Amniotic stem cell (primary cell): ENCODE results near the gene CHST9.
"Not testable (repeated sequence)": the region's sequence is repeated elsewhere in the genome, so short reads cannot be mapped to it uniquely, and the experiment has no call there.

Source experiments
- DNase-seq: peaks from one replicate; lab custom pipeline; 2025; lab: John Stamatoyannopoulos, UW

Gene CHST9

DNA sequence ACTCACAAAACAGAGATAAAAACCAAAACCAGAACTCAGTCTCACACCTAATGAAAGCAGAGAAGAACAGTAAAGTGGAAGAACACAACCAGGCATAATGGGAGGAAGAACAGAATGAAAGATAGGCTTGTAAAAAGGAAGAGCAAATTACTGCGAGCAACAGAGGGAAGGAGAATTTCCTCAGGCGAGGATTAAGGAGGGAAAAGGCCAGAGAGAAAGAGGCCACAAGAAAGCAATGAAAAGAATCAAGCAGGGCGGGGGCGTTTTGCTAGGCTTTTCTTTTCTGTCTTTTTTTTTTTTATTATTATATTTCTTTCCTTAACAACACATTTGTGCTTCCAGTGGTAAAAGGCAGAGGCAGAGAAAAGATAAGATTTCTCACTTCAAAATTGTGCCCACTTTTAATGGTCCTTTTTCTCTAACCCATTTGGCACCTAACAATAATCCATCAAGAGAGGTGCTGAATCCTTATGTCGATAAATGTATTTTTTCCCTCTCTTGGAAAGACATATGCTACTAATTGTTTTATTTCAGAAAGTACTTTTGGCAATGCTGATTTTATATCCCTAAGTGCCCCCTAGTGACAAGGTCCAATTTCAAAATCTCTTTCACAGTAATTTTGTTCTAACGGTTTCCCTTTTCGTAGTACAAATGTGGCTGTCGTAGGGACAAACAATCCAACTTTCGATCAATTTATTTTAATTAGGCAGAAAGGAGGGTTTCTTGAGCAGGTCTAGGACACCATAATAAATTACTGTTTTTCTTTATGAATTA lies 180.9 kb downstream of the CHST9 start:
- DNase-seq = no peak

- no peak for DNase-seq
These were observed 185.3 kb downstream of the CHST9 start for GRCh38 chr18:26999797-27000196.

GRCh38 chr18:26993568-26993967 lies 191.5 kb downstream of the CHST9 start:
- DNase-seq = no peak

DNA sequence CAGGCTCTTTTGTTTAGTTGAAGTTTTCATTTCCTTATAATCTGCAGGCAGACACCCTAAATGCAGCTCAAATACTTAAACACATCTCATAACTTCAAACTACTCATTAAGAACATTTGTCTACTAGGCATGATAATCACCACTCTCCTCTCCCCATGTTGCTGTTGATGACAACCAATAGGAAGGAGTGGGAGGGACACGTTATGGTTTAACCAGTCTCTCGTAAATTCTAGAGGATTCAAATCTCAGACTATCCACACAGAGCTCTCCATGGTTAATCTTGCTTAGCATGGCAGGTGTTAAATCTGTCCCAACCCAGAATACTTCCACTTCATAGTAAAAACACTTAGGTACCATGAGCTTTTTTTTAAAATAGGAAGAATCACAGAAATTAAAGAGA lies 192.2 kb downstream of the CHST9 start:
- DNase-seq = no peak

- no peak for DNase-seq
These were observed 195.3 kb downstream of the CHST9 start for GRCh38 chr18:26989842-26990241.

GRCh38 chr18:26981360-26982082 lies 203.6 kb downstream of the CHST9 start:
- no peak for DNase-seq

- no peak for DNase-seq
These were observed 206.2 kb downstream of the CHST9 start for GRCh38 chr18:26978812-26979341.

DNA sequence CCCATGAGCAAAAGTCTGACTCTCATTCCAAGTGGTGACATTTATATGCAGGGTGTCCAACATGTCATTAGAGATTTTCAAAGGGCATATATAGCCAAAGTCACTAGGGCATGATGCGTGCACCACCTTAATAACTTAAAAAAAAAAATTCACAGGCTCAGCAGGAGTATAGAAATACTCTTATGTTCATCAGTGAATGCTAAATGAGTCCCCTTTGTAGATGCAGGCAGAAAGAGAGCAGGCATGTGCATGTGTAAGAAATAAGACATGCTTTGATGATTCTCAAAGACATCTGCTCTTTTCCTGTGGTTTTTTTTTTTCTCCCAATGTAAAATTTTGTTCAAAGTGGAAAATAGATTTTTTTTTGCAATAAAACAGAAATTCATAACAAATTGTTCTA lies 207.3 kb downstream of the CHST9 start:
- DNase-seq = no peak

DNA sequence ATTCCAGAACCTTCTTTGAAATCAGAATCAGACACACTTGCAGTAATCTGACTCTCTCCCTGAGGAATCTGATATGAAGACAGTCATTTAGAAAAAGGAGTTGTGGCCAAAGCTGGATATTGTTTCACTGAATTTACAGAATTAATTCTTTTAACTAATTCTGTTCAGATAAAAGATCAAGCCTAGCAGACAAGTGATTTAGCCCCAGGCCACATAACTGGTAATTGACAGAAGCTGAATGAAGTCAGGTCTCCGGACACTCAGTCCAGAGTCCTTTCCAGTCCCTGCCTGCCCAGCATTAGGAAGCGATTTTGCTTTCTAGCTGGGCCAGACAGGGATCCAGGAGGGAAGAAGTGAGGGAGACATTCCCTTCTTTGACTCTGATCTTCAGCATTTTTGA lies 208.9 kb downstream of the CHST9 start:
- no peak for DNase-seq

- DNase-seq = not testable (repeated sequence)
These were observed 212.6 kb downstream of the CHST9 start for GRCh38 chr18:26972549-26972948.

- no peak for DNase-seq
These were observed 213.7 kb downstream of the CHST9 start for GRCh38 chr18:26971409-26971808.

- no peak for DNase-seq
These were observed 214.5 kb downstream of the CHST9 start for GRCh38 chr18:26970637-26971036.

GRCh38 chr18:26965206-26965605 lies 219.9 kb downstream of the CHST9 start:
- DNase-seq = no peak

DNA sequence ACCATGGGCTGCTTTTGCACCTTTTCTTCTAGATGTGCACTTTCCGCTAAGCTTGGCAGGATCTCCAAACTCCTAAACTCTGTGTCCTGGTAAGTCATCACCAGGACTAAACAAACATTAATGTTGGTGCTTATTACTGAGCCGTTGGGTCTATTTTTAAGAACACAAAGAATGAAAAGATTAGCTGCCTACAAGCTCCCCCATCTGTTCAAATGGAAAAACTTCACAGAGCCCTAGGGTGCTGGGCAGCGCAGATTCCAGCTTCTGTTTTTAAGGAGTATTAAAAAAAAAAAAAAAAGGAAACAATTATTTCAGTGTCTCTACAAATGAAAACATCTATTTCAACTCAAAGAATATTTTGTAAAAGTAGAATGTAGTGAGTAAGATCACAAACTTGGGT lies 221.8 kb downstream of the CHST9 start:
- DNase-seq = no peak

DNA sequence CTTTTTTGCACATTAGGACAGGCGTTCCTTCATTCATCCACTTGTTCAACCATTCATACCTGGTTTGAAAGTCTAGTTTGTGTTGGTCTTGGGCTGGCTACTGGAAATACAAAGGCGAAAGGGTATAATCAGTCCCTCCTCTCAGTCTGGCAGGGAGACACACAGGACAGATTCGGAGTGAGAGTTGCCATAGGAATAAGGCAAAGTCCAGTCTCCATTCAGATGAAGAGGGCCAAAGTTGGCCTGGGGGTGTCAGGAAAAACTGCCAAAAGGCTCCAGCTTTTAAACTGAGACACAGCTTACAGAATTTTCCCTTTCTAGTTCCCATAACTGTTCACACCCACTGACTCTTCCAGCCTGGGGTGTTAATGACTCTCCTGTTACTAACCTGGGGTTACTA lies 223.3 kb downstream of the CHST9 start:
- no peak for DNase-seq

DNA sequence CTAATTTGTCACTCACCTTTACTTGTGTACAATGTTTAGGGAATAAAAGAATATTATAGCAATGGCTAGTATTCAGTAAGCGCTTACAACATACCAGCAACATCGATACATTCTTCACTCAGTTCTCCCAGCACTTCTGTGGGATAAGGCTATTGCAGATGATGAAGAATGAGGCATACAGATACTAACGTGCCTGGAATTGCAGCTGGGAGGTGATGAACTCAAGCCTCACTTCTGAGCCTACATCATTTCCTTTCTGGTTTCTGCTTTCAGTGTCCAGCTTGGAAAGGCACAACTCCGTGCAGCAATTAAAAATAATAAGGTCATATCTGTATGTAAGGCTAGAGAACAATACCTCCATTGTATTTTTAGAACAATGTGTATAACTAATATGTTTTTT lies 224.2 kb downstream of the CHST9 start:
- no peak for DNase-seq

DNA sequence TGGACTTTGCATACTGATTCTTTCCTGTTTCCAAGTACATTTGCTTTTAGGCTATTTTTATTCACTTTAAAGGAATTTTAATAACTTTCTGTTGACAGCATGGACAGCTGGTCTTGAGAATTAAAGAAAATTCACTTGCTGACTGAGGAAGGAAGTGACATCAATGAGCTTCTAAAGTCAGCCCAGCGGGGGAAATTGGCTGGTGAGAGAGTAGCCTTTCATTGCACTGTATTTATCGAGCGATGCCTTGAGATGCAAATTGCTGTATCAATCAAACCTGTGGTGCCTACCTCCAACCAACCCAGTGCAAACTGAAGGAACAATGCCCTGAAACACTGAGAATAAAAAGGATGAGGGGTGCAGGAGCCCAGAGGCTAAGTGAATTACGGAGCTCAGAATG lies 228.2 kb downstream of the CHST9 start:
- no peak for DNase-seq

DNA sequence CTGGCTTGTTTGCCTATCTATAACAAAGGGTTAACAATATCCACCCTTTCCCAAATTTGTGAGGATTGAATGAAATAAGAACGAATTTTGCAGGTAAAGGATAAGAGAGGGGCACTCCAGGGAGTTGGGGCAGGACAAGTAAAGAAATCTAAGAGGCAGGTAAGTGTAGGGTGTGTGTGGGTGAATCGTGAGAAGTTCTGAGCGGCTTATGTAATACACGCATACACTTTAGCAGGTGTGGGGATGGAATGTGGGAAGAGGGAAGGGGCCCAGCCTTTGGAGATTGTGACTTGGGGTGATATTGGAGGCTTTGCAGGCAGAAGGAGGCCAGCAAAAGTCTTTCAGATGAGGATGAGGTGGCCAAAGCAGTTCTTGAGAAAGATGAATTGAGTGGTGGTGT lies 236.4 kb downstream of the CHST9 start:
- DNase-seq = no peak

GRCh38 chr18:26943906-26944305 lies 241.2 kb downstream of the CHST9 start:
- DNase-seq = no peak

- no peak for DNase-seq
These were observed 243.5 kb downstream of the CHST9 start for GRCh38 chr18:26941584-26941983.

DNA sequence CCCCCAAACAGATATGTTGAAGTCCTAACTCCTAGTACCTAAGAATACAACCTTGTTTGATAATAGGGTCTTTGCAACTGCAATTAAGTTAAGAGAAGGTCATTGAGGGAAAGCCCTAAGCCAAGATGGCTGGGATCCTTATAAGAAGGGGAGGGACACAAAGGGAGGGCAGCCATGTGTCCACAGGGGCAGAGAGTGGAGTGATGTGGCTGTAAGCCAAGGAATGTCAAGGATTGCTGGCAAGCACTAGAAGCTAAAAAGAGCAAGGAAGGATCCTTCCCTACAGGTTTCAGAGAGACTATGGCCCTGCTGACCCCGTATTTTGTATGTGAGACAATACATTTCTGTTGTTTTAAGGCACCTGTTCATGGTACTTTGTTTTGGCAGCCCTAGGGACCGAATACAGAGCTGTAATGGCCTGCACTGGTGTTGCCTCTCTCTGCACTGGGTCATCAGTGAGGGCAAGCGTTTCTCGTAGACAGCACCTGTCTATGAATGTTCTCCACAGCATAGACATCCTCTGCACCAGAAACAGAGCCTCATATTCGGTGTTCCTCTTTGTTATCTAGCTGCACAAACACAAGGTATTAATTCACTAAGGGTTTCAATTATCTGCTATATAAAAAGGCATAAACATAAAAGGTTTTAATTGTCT lies 244.2 kb downstream of the CHST9 start:
- DNase-seq = no peak

DNA sequence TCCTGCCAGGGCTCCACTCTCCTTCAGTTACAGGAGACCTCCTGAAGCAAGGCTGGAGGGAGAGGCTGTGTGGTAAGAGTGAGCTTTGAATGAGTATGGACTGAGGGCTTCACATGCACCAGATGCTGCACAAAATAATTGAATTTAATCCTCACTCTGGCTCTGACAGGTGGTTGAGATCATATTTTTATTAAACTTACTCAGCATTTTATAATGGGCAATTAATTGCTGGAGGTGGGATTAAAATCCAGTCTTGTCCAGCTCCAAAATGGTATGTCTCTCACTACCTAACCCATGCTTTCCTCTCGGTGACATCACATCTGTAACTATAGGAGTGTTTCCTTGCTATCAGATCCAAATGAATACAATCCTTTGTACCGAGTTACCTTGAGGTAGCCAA lies 253.4 kb downstream of the CHST9 start:
- no peak for DNase-seq

DNA sequence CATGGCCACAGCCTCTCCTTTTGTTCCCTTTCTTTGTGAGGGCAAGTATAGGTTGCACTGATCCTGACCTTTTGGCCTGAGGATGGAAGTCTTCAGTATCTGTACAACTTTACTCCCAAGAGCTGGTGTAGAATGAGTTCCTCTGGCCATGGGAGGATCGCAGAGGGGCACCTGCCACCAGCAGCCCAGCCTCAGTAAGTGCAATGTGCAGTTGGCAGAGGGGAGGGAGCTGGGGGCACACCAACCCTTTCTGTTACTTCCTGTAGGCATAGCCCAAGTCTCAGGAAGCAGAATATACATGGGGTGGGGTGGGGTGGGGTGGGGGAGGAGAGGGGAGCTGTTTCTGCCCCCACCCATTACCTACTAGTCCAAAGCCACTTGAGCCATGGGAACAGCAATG lies 254.5 kb downstream of the CHST9 start:
- DNase-seq = no peak
